ENCODE measurements around the gene NEUROD1. TPM values are rescaled to one million over a fixed set of nuclear protein-coding genes. Genes with fewer than 3 reads are reported as not detected.
A peak's percentile ranks its signal among the peaks of the same experiment; 100 is the strongest.

Gene NEUROD1
- total RNA-seq, 2 donors from 2014 or later = not detected

DNA sequence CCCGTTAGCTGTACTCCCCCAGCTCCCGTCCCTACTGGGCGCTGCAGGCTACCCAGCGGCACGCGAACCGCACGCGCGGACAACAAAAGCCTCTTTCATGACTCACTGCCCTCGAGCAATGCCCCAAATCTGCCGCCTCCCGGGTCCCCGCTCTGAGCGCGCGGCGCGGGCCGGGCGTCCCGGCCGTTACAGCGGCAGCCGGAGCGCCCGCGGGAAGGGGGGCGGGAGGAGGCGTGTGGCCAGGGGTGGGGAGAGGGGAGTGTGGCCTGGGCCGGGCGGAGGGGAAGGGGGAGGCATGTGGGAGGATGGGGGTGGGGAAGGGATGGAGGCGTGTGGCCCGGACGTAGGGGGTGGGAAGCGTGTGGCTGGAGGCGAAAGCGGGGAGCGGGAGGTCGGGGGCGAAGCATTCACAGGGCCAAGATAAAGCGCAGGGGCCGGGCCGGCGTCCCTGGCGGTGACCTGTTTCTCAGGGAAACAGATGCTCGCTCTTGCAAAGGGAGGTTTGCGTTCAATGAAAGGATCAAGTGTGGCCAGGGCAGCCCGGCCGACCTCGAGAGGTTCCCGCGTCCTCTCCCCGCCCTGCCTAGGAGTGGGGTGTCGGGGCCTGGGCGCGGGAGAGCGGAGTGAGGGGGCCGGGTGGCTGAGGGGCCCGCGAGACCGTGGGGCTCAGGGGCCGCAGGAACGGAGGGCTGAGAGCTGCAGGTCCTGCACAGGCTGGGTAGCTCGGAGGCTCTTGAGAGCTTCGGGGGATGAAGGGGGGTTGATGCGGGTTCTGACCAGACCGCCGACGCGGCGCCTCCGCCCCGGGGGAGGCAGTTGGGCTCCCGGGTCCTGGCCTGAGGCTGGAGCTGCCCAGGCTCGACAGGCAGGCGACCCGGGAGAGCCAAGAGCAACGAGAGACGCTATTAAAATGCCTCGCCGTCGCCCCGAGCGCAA lies 3.5 kb upstream of the NEUROD1 start:
- peak; percentile 43 to 67 for ATAC-seq
- peak in 1 of 2 donors; percentile 39 for DNase-seq (ENCODE audit: low spot score in 2 of 2)
- H3K27ac Mint-ChIP-seq = no peak overlapping the region
- peaks cover 20 to 37% of the 10 kb centered on the region in 2 donors for H3K36me3 Mint-ChIP-seq
- H3K9me3 Mint-ChIP-seq = peaks cover 0 to 6% of the 10 kb centered on the region in 2 donors

- peaks cover 28 to 43% of the 10 kb centered on the region in 2 donors for H3K36me3 Mint-ChIP-seq
- ATAC-seq (peak in 1 of 2 donors; percentile 22), DNase-seq (ENCODE audit: low spot score in 2 of 2) (peak in 1 of 2 donors; percentile 14)
- H3K27ac Mint-ChIP-seq = no peak overlapping the region
- H3K9me3 Mint-ChIP-seq = peaks cover 4 to 10% of the 10 kb centered on the region in 2 donors
Observed at GRCh38 chr2:181682795-181683517, 2.6 kb upstream of the NEUROD1 start.

DNA sequence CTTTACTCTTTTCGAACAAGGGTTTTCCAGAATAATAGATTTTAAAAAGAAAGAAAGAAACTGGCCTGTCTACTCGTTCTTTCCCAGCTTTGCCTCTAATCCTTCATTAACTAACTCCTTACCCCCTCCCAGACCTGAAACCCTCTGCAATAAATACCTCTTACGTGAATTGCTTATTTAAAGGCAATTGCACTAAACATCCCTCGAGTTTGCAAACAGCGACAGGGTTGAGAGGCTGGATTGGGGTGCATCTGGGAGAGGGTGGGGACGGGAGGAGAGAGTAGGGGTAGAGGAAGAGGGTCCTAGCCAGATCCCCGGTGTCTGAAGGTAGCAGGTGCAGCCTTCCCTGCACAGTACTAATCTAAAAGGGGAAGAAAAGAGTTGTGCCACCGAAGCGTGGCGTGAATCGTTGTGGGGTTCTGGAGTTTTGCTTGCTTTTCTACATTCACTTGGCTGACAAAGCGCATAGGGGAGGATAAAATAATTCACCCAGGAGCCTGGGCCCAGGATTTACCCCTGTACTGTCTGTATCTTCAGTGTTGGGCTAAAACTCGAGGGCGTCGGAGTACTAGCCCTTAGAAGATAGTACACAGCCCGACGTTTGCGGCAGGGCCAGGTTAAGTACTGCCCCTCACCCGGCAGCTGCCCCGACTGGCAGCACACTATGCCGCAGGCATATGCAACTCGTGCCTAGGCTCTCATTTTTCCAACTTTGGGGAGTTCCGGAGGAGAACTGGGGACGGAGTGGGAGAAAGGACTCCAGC lies 1.9 kb upstream of the NEUROD1 start:
- H3K27ac Mint-ChIP-seq = peak overlapping the region in 1 of 2 donors; percentile 53

GRCh38 chr2:181680937-181681811 lies 857 bp upstream of the NEUROD1 start:
- no peak for DNase-seq (ENCODE audit: low spot score in 2 of 2)
- ATAC-seq = peak in 1 of 2 donors; percentile 13
- Mint-ChIP-seq H3K9me3 (peaks cover 4 to 10% of the 10 kb centered on the region in 2 donors), H3K36me3 (peaks cover 31 to 48% of the 10 kb centered on the region in 2 donors), H3K27ac (peak overlapping the region in 1 of 2 donors; percentile 53)

More for the DNA sequence above, 1.9 kb upstream of the NEUROD1 start:
- DNase-seq (ENCODE audit: low spot score in 2 of 2) (no peak), ATAC-seq (no peak)
- Mint-ChIP-seq H3K36me3 (peaks cover 31 to 48% of the 10 kb centered on the region in 2 donors), H3K9me3 (peaks cover 4 to 10% of the 10 kb centered on the region in 2 donors)

DNA sequence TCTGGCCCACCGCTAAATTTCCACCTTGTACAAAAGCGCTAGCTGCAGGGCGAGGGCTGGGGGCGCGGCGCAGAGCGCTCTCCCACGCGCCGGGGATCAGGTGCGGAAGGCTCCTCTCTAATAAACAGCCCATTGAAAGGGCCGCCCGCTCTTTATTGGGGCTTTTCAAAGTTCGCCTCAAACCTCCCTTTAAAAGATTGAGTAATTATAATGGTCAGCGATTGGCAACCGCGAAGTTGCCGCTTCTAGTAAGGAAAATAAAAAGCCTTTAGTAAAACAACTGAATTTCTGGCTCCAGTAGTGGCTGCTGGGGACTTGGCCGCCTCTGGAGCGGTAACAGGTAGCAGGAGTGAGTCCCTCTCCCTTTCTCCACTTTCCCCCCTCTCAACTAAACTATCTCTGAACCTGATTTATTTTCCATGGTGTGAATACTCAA lies 755 bp downstream of the NEUROD1 start:
- Mint-ChIP-seq H3K9me3 (peaks cover 4 to 5% of the 10 kb centered on the region in 2 donors), H3K36me3 (peaks cover 31 to 43% of the 10 kb centered on the region in 2 donors), H3K27ac (peak overlapping the region in 1 of 2 donors; percentile 81)
- DNase-seq (ENCODE audit: low spot score in 2 of 2) = no peak
- no peak for ATAC-seq

GRCh38 chr2:181678861-181679543 lies 1.3 kb downstream of the NEUROD1 start:
- ATAC-seq (no peak), DNase-seq (ENCODE audit: low spot score in 2 of 2) (no peak)
- peaks cover 4 to 5% of the 10 kb centered on the region in 2 donors for H3K9me3 Mint-ChIP-seq
- H3K36me3 Mint-ChIP-seq = peaks cover 31 to 42% of the 10 kb centered on the region in 2 donors
- peak overlapping the region in 1 of 2 donors; percentile 88 for H3K27ac Mint-ChIP-seq

GRCh38 chr2:181677912-181678586 lies 2.3 kb downstream of the NEUROD1 start:
- Mint-ChIP-seq H3K36me3 (peaks cover 31 to 41% of the 10 kb centered on the region in 2 donors), H3K27ac (peak overlapping the region in 1 of 2 donors; percentile 96), H3K9me3 (peaks cover 4 to 5% of the 10 kb centered on the region in 2 donors)
- DNase-seq (ENCODE audit: low spot score in 2 of 2) (peak in 1 of 2 donors; percentile 77), ATAC-seq (peak; percentile 62 to 69)

DNA sequence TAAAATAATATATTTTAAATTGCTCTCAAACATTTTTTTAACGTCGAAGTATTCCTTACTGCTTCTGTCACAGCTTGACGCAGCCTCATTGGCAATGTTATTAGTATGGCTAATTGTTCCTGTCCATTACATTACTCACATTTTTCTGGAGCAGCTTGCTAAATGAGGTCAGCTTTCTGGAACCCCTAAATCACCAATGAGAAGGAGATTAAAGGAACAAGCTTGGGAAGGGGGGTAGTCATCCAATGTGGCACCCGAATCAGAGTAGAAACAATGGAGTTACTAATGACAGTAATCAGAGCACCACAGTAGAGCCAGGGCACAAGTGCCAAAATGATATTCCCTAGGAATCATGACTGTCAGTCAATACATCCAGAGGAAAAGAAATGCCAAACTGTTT lies 5.1 kb downstream of the NEUROD1 start:
- no peak overlapping the region for H3K27ac Mint-ChIP-seq
- H3K36me3 Mint-ChIP-seq = peaks cover 20 to 22% of the 10 kb centered on the region in 2 donors
- DNase-seq (ENCODE audit: low spot score in 2 of 2) (no peak), ATAC-seq (no peak)
- peaks cover 4 to 5% of the 10 kb centered on the region in 2 donors for H3K9me3 Mint-ChIP-seq

DNA sequence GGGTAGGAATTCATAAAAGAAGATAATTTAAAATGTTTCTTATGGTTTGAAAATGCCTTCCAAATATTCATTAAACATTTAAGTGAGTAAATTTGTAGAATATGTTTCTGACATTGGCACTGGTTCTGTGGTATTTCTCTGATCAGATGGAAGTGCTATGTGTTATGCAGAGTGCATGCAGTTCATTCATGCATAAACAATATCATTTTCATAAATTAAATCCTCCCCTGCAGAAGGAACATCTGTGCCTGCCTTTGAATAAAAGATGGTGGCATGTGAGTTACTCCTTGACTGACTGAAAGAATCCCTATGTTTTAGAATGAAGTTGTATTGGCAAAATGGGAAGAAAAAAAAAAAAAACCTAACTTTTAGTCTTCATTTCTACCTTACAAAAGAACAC lies 5.9 kb downstream of the NEUROD1 start:
- DNase-seq (ENCODE audit: low spot score in 2 of 2) (no peak), ATAC-seq (no peak)
- H3K27ac Mint-ChIP-seq = no peak overlapping the region
- peaks cover 18% of the 10 kb centered on the region in 2 donors for H3K36me3 Mint-ChIP-seq
- H3K9me3 Mint-ChIP-seq = peaks cover 4 to 5% of the 10 kb centered on the region in 2 donors

DNA sequence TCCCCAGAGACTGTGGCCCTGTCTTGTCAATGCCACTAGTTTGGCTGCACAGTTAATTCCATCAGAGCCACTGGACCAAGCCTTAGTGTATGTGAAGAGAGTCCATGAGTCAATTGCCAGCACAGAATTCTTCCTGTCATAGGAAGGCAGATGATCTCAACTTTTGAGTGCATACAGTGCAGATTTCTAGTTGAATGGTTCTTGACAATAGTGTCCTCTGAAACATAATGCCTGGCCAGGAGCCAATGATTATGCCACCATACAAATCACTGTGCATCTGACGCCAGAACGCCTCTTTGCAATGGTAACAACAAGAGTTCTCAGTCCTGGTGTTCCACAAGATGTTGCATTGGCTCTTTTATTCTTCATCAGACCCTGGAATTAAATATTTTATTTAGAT lies 7.1 kb downstream of the NEUROD1 start:
- H3K9me3 Mint-ChIP-seq = no peaks in the 10 kb centered on the region
- no peak overlapping the region for H3K27ac Mint-ChIP-seq
- peaks cover 5 to 7% of the 10 kb centered on the region in 2 donors for H3K36me3 Mint-ChIP-seq
- ATAC-seq = no peak
- DNase-seq (ENCODE audit: low spot score in 2 of 2) = no peak

DNA sequence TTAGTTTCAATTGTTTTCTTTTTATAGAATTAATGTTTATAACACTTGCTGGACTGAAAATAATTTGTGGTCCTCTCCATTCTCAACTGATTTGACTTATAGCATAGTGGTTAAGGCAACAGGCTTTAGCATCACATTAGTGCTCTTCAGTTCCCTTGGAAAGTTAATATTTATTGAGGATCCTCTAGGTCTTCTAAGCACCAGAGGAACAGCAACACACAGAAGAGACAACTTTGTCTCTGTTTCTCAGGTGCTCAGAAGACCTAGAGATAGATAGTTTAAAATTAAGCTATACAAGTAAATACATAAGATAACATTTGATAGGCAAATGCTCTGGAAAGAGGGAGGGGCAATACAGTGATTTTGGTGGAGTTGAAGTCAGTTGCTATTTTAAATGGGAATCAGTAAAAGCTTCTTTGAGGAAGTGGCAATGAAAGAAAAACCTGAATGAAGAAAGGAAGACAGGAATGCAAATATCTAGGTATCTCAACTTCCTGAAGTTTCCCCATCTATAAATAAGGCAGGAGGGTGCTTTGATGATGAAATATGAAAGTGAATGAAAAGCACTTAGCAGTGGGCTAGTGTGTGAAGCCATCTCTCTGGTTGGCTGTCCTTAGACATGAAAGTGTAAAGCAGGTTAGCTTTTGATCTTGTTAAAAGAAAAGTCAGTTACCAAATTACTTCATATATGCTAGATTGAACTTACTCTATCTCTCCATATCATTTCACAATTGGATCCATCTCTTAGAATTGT lies 7.9 kb downstream of the NEUROD1 start:
- no peaks in the 10 kb centered on the region for H3K9me3 Mint-ChIP-seq
- no peak overlapping the region for H3K27ac Mint-ChIP-seq
- H3K36me3 Mint-ChIP-seq = peaks cover 0 to under 1% of the 10 kb centered on the region in 2 donors
- ATAC-seq (peak; percentile 85 to 86), DNase-seq (ENCODE audit: low spot score in 2 of 2) (no peak)

- Mint-ChIP-seq H3K27ac (no peak overlapping the region), H3K9me3 (peaks cover under 1 to 8% of the 10 kb centered on the region in 2 donors), H3K36me3 (peaks cover 0 to 7% of the 10 kb centered on the region in 2 donors)
- DNase-seq (ENCODE audit: low spot score in 2 of 2) = no peak
- no peak for ATAC-seq
Observed at GRCh38 chr2:181670632-181671031, 9.7 kb downstream of the NEUROD1 start.

- ATAC-seq (no peak), DNase-seq (ENCODE audit: low spot score in 2 of 2) (no peak)
- peaks cover 0 to 7% of the 10 kb centered on the region in 2 donors for H3K36me3 Mint-ChIP-seq
- no peak overlapping the region for H3K27ac Mint-ChIP-seq
- peaks cover 5 to 12% of the 10 kb centered on the region in 2 donors for H3K9me3 Mint-ChIP-seq
Observed at GRCh38 chr2:181667234-181667633, 13.1 kb downstream of the NEUROD1 start.

GRCh38 chr2:181662287-181662686 lies 18.0 kb downstream of the NEUROD1 start:
- H3K9me3 Mint-ChIP-seq = peaks cover 5 to 12% of the 10 kb centered on the region in 2 donors
- ATAC-seq (no peak), DNase-seq (ENCODE audit: low spot score in 2 of 2) (no peak)
- no peak overlapping the region for H3K27ac Mint-ChIP-seq
- peaks cover 0 to 7% of the 10 kb centered on the region in 2 donors for H3K36me3 Mint-ChIP-seq

Data from activated naive CD4-positive, alpha-beta T cell treated with anti-CD3 and anti-CD28 coated beads, Interleukin-2, amount 50 U/mL, for 72 hours (primary cell).